C4-2B (cell line): ENCODE measurements around the gene ZBTB12.

Source experiments
- CTCF ChIP-seq: fragments of 450-650 bp; conservative IDR thresholded peaks from 2 replicates; pipeline ENCODE4 v1.5.1; 2017; ENCODE audit warnings: mild to moderate bottlenecking
- ZFX ChIP-seq: fragments of 450-650 bp; IDR thresholded peaks from 2 replicates; pipeline ENCODE4 v1.6.1; 2017

GRCh38 chr6:31874836-31875572 lies 26.9 kb downstream of the ZBTB12 start:
- TF ChIP-seq CTCF: no peak
- no peak for TF ChIP-seq ZFX
